H9 (cell line): Measurements from ENCODE around the gene GPR157. TPM values are rescaled to one million over a fixed set of nuclear protein-coding genes. Genes with fewer than 3 reads are reported as not detected.

ENCODE experiments used
- DNase-seq: peaks from one replicate; pipeline ENCODE4 v3.0.0-alpha.2; 2017
- H2AFZ ChIP-seq: one replicate; pipeline ENCODE4 v1.6.1; 2013; ENCODE audit warnings: mild to moderate bottlenecking, low read length, control low read depth, moderate library complexity
- H2AK5ac ChIP-seq: 2 replicates; pipeline ENCODE4 v1.6.1; 2013; ENCODE audit warnings: low read length, control low read depth, mixed read lengths; ENCODE audit not compliant: insufficient read length
- H2BK120ac ChIP-seq: one replicate; pipeline ENCODE4 v1.6.1; 2013; ENCODE audit warnings: low read depth, mild to moderate bottlenecking, low read length, control low read depth, inconsistent platforms; ENCODE audit not compliant: poor library complexity, severe bottlenecking
- H2BK12ac ChIP-seq: 2 replicates; pipeline ENCODE4 v1.6.1; 2013; ENCODE audit warnings: low read length, control low read depth, mixed read lengths, low read depth; ENCODE audit not compliant: insufficient read length
- H2BK15ac ChIP-seq: 2 replicates; pipeline ENCODE4 v1.6.1; 2013; ENCODE audit warnings: low read depth, low read length, control low read depth
- H2BK20ac ChIP-seq: one replicate; pipeline ENCODE4 v1.6.1; 2013; ENCODE audit warnings: low read depth, mild to moderate bottlenecking, low read length, control low read depth, inconsistent platforms; ENCODE audit not compliant: poor library complexity, severe bottlenecking
- H2BK5ac ChIP-seq: 2 replicates; pipeline ENCODE4 v1.6.1; 2013; ENCODE audit warnings: low read length, control low read depth, mixed read lengths; ENCODE audit not compliant: insufficient read length
- H3K14ac ChIP-seq: 2 replicates; pipeline ENCODE4 v1.6.1; 2013; ENCODE audit warnings: low read length, control low read depth; ENCODE audit not compliant: insufficient read depth
- H3K18ac ChIP-seq: 2 replicates; pipeline ENCODE4 v1.6.1; 2013; ENCODE audit warnings: low read depth, mild to moderate bottlenecking, mixed read lengths, low read length, control low read depth; ENCODE audit not compliant: insufficient read length
- H3K23ac ChIP-seq: 2 replicates; pipeline ENCODE4 v1.6.1; 2013; ENCODE audit warnings: low read length, control low read depth, mixed read lengths, low read depth; ENCODE audit not compliant: insufficient read length
- H3K23me2 ChIP-seq: 2 replicates; pipeline ENCODE4 v1.6.1; 2013; ENCODE audit warnings: low read depth, mild to moderate bottlenecking, mixed read lengths, low read length, control low read depth; ENCODE audit not compliant: insufficient read length, poor library complexity, severe bottlenecking
- H3K27ac ChIP-seq: 2 replicates; pipeline ENCODE4 v1.5.1; 2013; ENCODE audit warnings: low read length, control low read depth, mixed read lengths, low read depth; ENCODE audit not compliant: insufficient read length
- H3K27me3 ChIP-seq: 2 replicates; pipeline ENCODE4 v1.6.1; 2013; ENCODE audit warnings: low read length, control low read depth, inconsistent platforms; ENCODE audit not compliant: insufficient read depth
- H3K4ac ChIP-seq: 2 replicates; pipeline ENCODE4 v1.6.1; 2013; ENCODE audit warnings: low read depth, mild to moderate bottlenecking, control low read depth, inconsistent platforms, low read length, moderate library complexity
- H3K4me1 ChIP-seq: 2 replicates; pipeline ENCODE4 v1.6.1; 2013; ENCODE audit warnings: low read length, control low read depth, inconsistent platforms; ENCODE audit not compliant: insufficient read depth
- H3K4me2 ChIP-seq: 2 replicates; pipeline ENCODE4 v1.6.1; 2013; ENCODE audit warnings: low read length, control low read depth, mixed read lengths; ENCODE audit not compliant: insufficient read length, insufficient read depth
- H3K56ac ChIP-seq: 2 replicates; pipeline ENCODE4 v1.6.1; 2013; ENCODE audit warnings: low read depth, mild to moderate bottlenecking, mixed read lengths, low read length, control low read depth; ENCODE audit not compliant: insufficient read length
- H3K79me1 ChIP-seq: 2 replicates; pipeline ENCODE4 v1.6.1; 2013; ENCODE audit warnings: low read depth, mild to moderate bottlenecking, moderate library complexity, low read length, control low read depth, inconsistent platforms; ENCODE audit not compliant: insufficient read depth, poor library complexity, severe bottlenecking
- H3K79me2 ChIP-seq: 2 replicates; pipeline ENCODE4 v1.6.1; 2013; ENCODE audit warnings: low read length, control low read depth, inconsistent platforms; ENCODE audit not compliant: insufficient read depth
- H3K9ac ChIP-seq: 2 replicates; pipeline ENCODE4 v1.6.1; 2013; ENCODE audit warnings: low read length, control low read depth, mixed read lengths; ENCODE audit not compliant: insufficient read length; ENCODE audit errors: extremely low read depth
- H3K9me3 ChIP-seq: one replicate; pipeline ENCODE4 v1.6.1; 2013; ENCODE audit warnings: low read depth, low read length, inconsistent platforms; ENCODE audit not compliant: control insufficient read depth
- H3T11ph ChIP-seq: one replicate; pipeline ENCODE4 v1.6.1; 2013; ENCODE audit warnings: mild to moderate bottlenecking, low read length, control low read depth, inconsistent platforms
- H4K20me1 ChIP-seq: one replicate; pipeline ENCODE4 v1.6.1; 2013; ENCODE audit not compliant: control insufficient read depth, insufficient read length, insufficient read depth
- H4K5ac ChIP-seq: 2 replicates; pipeline ENCODE4 v1.6.1; 2013; ENCODE audit warnings: low read depth, mild to moderate bottlenecking, mixed read lengths, low read length, control low read depth; ENCODE audit not compliant: insufficient read length
- H4K8ac ChIP-seq: replicated peaks from 2 replicates; pipeline ENCODE4 v1.6.1; 2013; ENCODE audit warnings: low read length, control low read depth, mixed read lengths, low read depth; ENCODE audit not compliant: insufficient read length
- H4K91ac ChIP-seq: 2 replicates; pipeline ENCODE4 v1.6.1; 2013; ENCODE audit warnings: low read depth, mild to moderate bottlenecking, moderate library complexity, mixed read lengths, low read length, control low read depth; ENCODE audit not compliant: insufficient read length
- H3K27ac Mint-ChIP-seq, 3 experiments: 2 replicates in 2 of 3; 3 replicates in 1 of 3; pipeline ENCODE4 v1.8.0; 2020 to 2021; ENCODE audit warnings: mixed read lengths in 3 of 3, mild to moderate bottlenecking in 1 of 3, moderate library complexity in 1 of 3
- H3K27me3 Mint-ChIP-seq: 2 replicates; pipeline ENCODE4 v1.8.0; 2021; ENCODE audit warnings: low read depth, mild to moderate bottlenecking, moderate library complexity, mixed read lengths
- H3K36me3 Mint-ChIP-seq, 3 experiments: 2 replicates in 2 of 3; 3 replicates in 1 of 3; pipeline ENCODE4 v1.8.0; 2020 to 2021; ENCODE audit warnings: low read depth in 3 of 3, mixed read lengths in 3 of 3; ENCODE audit not compliant: insufficient read depth in 1 of 3
- H3K4me1 Mint-ChIP-seq, 2 experiments: 2 replicates each; pipeline ENCODE4 v1.8.0; 2020; ENCODE audit warnings: mixed read lengths in 2 of 2
- H3K4me3 Mint-ChIP-seq, 2 experiments: 2 replicates in 1 of 2; 3 replicates in 1 of 2; pipeline ENCODE4 v1.8.0; 2020 to 2021; ENCODE audit warnings: mild to moderate bottlenecking in 2 of 2, mixed read lengths in 2 of 2, moderate library complexity in 1 of 2
- H3K9me3 Mint-ChIP-seq, 2 experiments: 2 replicates in 1 of 2; 3 replicates in 1 of 2; pipeline ENCODE4 v1.8.0; 2020; ENCODE audit warnings: mild to moderate bottlenecking in 2 of 2, mixed read lengths in 2 of 2, moderate library complexity in 1 of 2
- CTCF ChIP-seq: fragments of 200-600 bp; sonication (generic); conservative IDR thresholded peaks from 3 replicates; pipeline ENCODE4 v1.8.0; 2021; ENCODE audit warnings: antibody characterized with exemption, mild to moderate bottlenecking
- WGBS: extraction: QIAGEN DNeasy Blood & Tissue Kit; methylation state at CpG from one replicate; pipeline ENCODE4 v1.1.7; 2013; ENCODE audit warnings: missing lambda C conversion rate, low lambda C conversion rate, mixed read lengths; ENCODE audit not compliant: insufficient read length; ENCODE audit errors: extremely low coverage; 5-methylcytosine and 5-hydroxymethylcytosine counted together
- total RNA-seq: library from RNA; stranded (reverse); gene quantifications from 2 replicates; pipeline ENCODE4 v1.2.1, GENCODE V29; 2021

The GPR157 gene
- total RNA-seq, 1 experiment from 2014 or later, result 3.8 TPM

- Histone ChIP-seq H3K79me1 (no peaks in the 10 kb centered on the region), H3K79me2 (no peaks in the 10 kb centered on the region), H2BK5ac (no peak overlapping the region), H3K23me2 (no peaks in the 10 kb centered on the region), H3K23ac (no peak overlapping the region), H2BK15ac (no peak overlapping the region; the same call in 1 of the 2 replicates), H3K9me3 (no peaks in the 10 kb centered on the region), H2BK12ac (no peak overlapping the region), H3T11ph (no peak overlapping the region), H3K56ac (no peak overlapping the region), H2AFZ (no peak overlapping the region), H4K91ac (no peak overlapping the region), H3K27ac (no peak overlapping the region), H3K4me1 (peaks cover 3% of the 10 kb centered on the region; the same call in 1 of the 2 replicates), H4K5ac (no peak overlapping the region), H2BK20ac (no peak overlapping the region), H2AK5ac (no peak overlapping the region), H3K18ac (no peak overlapping the region), H3K4ac (no peak overlapping the region), H3K27me3 (no peaks in the 10 kb centered on the region), H3K4me2 (no peak overlapping the region), H4K20me1 (no peaks in the 10 kb centered on the region), H3K9ac (no peak overlapping the region), H2BK120ac (no peak overlapping the region), H4K8ac (no peak overlapping the region), H3K14ac (no peak overlapping the region)
- no peaks in the 10 kb centered on the region for H3K9me3 Mint-ChIP-seq
- peaks cover 12 to 16% of the 10 kb centered on the region in 2 experiments for H3K4me1 Mint-ChIP-seq
- H3K36me3 Mint-ChIP-seq, result no peaks in the 10 kb centered on the region; a peak in 1 of 7 replicates
- no peaks in the 10 kb centered on the region for H3K27me3 Mint-ChIP-seq
- no peak overlapping the region for H3K27ac Mint-ChIP-seq
- no peak for TF ChIP-seq CTCF
- WGBS, result no CpG with 5 or more reads among the region's 6 CpGs
- no peak for DNase-seq
- H3K4me3 Mint-ChIP-seq, result no peak overlapping the region
Observed at GRCh38 chr1:9080705-9081291, 48.1 kb downstream of the GPR157 start.
